ENCODE results near the gene PDE4D.
"Not testable (repeated sequence)": the region's sequence is repeated elsewhere in the genome, so short reads cannot be mapped to it uniquely, and the experiment has no call there.

PDE4D gene

DNA sequence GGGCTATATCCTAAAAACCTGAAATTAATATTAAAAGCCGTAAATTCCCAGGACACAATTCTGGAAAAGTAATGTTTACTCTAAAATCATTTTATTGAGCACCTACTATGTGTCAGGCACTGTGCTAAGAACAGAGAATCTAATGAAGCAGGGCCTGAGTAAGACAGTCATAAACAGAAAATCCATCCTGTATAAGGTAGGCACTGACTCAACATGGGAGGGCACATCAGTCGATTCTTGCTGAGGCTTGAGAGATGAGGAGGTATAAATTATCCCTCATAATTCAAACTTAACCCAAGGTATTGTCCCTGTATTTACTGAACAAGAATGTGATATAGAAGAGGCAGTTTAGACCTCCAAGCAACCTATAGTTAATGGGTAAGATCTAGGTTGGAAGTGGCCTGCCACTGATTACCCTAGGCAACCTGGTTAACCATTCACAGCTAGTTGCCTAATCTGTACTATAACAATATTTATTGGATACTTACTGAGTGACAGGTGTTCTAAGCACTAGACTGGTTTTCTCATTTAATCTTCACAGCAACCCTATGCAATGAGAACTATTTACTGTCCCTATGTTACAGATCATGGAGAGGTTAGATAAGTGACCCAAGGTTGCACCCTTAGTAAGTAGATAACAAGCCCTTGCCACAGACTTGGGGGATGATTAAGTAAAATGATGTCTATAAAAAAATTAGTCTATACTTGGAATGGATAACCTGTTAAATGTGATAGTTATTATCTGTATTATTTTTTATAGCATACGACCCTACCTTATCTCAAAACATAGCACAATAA, 317.7 kb downstream of the PDE4D start:
- no peak for DNase-seq

DNA sequence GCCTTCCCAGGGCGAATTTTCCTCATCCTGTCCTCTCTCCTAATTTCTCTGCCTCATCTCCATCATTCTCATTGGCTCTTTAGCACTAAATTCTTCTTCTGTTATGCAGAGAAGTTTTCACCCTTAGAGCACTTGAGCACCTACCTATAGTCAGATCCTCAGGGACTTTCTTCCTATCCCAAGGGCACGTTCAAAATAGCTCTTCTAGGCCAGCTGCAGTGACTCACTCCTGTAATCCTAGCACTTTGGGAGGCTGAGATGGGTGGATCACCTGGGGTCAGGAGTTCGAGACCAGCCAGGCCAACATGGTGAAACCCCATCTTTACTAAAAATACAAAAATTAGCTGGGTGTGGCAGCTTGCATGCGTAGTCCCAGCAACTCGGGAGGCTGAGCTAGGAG, 320.0 kb downstream of the PDE4D start:
- DNase-seq, result not testable (repeated sequence)

DNA sequence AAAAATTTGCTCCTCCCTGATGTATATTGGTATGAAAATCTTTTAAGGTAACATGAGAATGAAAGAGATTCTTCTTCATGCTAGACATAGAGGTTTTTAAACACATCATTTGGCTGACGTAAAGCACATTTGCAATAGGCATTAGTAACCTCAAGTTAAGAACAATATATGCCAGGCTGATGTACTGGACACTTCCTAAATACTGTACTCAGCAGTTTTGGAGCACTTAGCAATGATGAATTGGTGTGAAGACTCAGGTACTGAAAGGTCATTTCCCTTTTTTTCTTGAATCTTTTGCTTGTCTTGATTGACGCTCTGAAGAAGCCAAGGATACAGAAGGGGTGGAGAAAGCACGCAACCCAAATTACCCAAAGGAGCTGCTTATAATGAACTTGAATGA, 322.5 kb downstream of the PDE4D start:
- no peak for DNase-seq

DNA sequence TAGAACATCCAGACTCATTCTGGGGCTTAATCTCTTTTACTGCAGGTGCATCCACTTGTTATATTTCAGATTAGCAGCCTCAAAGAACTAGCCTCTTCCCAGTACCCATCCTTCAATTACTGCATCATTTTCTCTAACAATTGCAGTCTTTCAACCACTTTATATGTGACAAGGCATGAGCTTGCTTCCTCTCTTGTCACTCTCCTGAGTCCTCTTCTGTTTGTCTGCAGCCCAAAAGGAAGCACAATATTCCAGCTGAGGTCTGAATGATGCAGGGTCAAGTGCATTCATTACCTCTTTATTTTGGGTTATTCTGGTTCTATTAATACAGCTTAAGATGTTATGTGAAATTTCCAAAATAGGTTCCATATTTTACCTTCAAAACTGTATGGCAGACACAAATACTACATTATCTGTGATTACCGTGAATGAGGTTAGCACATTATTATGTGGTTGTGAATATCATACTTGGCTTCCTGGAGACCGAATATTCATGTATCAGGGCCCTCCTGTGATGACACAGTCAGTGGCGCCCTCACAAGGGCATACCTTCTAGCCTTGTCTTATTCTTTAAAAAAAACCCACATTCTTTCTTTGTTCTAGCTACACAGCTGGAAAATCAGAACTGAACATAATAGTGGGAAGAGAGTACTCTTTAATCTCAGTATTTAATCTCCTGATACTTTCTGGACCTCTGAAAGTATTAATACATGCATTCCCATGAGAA, 323.8 kb downstream of the PDE4D start:
- no peak for DNase-seq

DNA sequence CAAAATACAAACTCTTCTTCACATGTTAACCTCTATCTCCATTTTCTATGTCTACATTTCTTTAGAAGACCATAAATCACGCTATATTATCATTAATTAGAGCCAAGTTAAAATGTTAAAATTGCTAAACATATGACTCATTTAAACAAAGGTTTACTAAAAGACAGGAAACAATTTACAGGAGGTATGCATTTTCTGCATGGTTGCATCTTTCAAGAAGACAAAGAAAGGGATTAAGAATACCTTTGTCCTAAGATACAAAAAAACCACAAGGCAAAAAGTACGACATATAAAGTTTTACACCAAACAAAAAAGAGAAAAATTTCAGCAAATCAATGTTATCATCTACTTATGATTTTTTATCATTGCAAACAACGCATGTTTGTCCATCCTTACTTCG, 324.4 kb downstream of the PDE4D start:
- no peak for DNase-seq

DNA sequence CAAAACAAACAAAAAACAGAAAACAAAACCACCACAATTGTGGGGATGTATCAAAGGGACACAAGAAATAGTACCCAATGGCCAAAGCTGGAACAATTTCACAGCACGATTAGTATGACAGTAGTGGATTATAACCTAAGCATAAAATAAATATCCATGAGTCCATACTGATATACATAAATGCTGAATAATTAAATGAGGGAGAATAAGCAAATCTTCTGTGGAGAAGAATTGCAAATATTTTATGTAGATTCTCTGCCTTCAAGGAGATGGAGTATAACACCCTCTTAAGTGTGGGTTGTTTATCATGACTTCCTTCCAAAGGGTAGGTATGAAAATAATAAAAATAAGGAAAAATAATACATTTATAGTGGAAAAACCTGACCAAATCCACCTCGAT, 325.4 kb downstream of the PDE4D start:
- no peak for DNase-seq

DNA sequence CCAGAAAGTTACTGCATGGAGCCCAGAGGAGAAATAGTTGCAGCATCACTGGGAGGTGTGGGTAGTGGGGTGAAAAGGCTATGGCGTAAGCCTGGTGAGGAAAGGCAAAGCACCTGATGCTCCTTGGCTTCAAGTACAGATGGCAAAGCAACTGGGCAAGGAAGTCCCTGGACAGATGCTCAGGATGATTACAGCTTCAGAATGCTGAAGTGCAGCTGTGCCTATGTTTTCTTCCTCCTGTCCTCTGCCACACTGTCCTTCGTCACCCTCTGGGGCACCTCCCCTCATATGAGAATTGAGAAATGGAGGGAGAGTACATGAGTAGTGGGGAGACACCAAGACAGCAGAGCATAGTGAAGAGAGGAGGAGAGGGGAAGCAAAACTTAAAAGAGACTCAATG, 328.0 kb downstream of the PDE4D start:
- DNase-seq, result no peak

DNA sequence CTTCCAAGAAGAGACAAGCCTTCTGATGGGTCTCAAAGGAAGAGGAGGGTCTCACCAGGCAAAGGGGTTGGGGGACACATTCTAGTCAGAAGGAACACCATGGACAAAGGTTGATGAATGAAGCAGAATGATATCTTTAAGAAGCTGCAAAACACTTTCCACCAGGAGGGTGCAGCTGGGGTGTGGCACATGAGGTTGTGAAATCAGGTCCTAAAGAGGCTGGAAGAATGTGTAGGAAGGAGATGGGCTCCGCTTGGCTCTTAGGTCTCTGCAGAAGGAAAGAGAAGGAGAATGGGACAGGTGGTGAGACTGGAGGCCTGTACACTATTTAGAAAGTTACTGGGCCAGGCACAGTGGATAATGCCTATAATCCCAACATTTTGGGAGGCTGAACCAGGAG, 328.6 kb downstream of the PDE4D start:
- no peak for DNase-seq

DNA sequence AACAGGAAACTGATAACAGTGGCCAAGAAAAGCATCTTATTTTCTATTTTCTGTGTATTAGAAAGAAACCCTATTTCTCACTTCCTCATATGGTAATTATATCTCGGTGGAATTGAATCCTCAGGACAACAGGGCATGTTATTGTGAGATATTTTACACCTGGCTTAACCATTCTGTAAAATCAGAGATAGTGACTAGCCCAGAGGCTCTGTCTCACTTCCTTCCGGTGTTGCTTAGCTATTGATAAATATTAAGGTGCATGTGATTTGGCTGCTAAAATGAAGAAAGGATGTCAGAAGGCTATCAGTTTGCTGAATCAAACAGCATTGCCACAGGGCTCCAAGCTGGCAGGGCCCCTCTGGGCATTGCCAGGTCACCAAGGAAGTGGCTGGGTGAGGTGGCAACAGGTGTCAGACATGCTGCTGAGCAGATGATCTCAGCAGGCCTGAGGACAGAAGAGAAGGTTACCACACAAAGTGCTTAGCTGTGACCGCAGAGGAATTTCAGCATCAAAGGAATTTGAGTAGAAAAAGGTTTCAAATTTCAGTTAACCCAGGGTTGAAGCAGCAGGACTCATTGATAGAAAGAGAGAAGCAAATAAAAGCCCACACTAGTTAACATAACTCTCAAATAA, 330.7 kb downstream of the PDE4D start:
- DNase-seq, result no peak

DNA sequence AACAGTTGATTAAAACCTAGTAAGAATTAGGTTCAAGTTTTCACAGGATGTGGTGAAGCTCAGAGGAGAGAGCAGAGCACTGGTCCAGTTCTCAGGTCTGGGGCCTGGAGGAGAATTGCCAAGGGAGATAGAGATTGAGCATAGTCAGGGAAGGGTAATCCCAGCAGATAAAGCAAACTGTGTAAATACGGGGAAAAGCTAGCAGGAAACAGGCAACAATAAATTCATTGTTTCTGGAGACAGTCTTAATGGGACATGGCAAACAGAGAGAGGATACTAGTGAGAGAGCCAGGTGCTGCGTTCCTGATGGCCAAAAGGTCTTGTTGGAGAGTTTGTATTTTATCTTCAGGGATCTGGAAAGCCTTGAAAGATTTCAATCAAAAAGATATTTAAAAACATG, 333.0 kb downstream of the PDE4D start:
- DNase-seq, result no peak

DNA sequence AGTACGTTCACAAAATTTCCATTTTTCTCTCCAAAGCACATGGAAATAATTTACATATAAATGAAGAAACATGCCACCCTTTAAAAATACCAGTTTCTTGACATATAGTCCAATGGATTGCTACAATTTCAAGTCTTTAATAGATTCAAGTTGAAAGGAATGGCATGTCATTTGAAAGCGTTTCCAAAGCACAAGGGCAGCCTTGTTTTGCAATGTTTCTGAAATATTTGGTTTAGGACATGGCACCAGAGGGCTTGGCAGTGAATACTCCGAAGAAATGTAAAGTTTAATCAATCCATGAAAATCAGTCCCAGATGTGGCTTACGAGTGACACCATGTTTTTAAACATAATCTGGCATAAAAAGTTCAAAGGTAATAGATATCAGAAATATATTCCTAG, 333.7 kb downstream of the PDE4D start:
- DNase-seq, result no peak

DNA sequence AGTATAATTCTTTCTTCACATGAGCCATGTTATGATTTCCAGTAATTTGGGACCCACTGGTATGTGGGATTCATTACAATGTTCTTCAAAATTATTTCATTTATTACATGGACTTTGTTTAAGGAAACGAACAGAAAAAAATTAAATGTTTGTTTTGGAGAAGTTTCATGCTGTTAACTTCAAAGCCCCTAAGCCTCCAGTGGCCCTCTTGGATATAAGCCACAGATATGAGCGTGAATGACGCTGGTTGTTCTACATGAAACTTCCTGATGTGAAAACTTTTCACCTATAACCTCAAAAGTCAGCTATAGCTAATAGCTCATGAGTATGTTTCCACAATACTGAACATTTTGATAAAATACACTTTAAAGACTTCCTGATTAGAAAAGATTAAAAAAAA, 334.2 kb downstream of the PDE4D start:
- no peak for DNase-seq

DNA sequence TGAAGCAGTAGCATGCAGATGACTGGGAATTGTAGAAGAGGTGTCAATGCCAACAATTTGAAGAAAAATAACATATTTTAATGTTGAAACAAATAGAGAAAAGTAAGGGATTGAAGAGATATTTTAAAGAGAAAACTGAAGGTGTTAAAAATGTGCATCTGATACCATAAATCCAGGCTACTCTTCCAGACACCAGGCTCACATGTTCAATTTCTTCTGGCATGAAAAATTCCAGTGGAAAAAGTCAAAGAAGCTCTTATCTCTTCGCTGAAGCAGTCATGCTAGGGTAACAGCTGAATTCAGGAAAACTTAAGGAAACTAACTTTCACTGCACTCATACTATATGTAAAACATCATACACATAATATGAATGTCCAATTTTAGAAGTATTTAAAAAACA, 335.0 kb downstream of the PDE4D start:
- no peak for DNase-seq

DNA sequence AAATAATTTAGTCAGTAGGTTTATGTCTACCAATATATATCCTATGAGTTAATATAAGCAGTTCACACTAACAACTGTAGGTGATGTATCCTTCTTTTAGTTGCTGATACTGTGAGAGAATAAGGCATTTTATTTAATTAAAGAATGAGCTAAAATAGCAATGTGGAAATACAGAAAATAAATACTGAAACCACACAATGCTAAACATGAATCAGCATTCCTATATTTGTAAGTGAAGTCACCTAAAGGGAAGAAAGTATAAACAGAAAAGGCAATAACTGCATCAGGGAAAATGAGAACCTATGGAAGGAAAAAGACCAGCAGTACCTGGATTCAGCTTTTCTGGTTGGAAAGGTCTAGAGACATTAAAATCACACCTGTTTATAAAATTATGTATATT, 336.0 kb downstream of the PDE4D start:
- no peak for DNase-seq

DNA sequence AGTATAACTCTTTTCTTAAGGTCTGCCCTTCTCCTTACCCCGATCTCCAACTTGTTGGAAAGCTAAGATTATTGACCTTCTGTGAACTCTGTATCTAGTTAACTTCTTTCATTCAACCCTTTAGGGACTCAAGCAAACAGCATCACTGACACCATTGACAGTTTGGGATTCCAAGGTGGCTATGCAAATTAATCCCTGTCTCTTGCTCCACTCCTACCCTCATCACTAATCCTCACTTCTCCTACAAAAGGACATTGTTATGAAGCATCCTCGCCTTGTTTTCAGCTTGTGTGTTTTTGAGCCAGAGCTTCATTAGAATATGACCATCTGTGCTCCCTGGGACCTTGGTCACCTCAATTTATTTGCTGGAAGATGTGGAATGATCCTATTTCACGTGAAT, 337.9 kb downstream of the PDE4D start:
- no peak for DNase-seq

DNA sequence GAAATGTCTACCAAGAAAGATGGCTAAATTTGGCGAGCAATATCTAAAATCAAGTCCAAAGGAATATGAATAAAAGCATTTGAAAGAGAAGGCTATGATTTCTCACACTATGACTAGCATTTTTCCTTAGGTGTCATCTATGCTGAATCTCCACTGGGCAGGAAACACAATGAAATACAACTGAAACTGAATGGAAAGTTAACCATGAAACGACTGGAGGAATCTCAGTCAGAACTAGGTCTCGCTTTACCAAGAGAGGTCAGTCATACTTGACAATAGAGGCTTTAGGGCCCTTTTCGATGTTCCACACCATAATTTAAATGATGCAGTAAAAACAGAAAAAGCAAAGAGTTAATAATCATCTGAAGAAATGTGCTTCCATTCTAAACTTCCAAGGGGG, 339.0 kb downstream of the PDE4D start:
- no peak for DNase-seq

DNA sequence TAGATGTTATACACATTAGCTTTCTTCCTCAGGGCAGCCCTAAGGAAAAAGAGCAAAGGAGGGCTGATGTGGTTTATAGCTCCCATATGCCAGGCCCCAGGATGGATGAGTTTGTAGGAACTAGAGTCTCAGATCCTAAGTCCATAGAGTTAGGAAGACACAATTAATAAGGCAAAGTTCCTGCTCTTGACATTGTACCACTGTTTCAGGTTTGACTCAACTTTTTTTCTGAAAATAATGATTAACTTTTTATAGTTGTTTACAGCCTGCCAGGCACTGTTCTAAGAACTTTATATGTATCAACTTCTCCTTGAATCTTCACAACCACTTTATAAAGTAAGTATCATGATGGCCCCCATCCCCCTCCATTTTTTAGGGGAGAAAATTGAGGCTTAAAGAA, 339.5 kb downstream of the PDE4D start:
- no peak for DNase-seq

DNA sequence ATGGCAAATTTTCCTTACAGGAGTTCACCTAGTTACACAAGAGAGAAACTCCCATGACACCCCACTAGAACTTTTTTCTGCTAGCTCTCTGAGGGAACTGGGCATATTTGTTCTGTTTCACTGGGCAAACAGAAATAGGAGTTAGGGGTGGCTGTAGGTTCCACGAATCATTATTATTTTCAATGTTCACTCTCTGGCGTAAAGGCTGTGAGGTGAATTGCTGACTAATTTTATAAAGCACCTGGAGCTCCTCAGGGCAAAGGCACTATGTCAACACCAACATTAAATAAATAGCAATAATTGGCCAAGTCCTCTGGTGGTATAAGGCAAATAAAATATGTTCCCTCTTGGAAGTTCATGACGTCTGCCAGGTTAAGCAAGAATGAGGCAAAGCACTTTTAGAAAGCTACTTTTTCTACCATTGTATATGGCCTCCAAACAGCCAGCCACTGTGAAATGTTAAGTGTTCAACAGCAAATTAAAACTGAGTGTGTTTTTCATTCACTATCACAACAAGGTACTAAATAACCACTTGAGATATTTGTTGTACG, 344.6 kb downstream of the PDE4D start:
- DNase-seq, result no peak

DNA sequence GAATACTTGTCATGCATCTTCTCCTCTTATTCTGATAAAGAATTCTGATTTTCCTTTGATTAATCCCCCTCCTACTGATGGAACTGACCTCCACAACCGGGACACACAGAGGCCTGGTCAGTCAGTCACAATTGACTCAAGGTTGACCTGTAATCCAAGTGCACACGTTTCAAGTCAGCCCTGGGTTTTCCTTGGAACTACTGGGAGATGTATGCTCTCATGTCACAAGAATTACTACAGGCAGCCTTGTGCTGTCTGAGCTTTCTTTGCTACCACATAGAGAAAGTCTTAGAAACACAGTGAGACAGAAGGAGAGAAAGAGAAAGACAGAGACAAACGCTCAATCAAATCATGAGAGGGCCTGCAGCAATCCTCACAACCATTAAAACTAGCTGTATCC, 345.8 kb downstream of the PDE4D start:
- no peak for DNase-seq

DNA sequence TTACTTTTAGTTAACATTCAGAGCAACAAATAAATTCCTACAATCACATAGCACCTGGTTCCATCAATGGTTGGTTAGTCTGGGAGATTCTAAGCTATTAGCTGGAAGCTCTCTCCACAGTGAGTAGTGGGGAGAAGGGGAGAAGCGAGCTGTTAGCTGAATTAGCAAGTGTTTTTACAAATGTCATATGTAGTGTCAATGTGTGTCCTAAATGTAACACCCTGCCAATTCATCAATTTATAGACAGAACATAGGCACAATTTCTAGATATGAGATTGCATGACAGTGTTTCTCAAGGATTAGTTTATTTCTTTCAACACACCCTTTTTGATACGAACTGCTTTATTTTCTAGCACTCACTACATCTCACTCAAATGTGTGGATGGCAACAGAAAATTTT, 349.0 kb downstream of the PDE4D start:
- DNase-seq, result no peak

DNA sequence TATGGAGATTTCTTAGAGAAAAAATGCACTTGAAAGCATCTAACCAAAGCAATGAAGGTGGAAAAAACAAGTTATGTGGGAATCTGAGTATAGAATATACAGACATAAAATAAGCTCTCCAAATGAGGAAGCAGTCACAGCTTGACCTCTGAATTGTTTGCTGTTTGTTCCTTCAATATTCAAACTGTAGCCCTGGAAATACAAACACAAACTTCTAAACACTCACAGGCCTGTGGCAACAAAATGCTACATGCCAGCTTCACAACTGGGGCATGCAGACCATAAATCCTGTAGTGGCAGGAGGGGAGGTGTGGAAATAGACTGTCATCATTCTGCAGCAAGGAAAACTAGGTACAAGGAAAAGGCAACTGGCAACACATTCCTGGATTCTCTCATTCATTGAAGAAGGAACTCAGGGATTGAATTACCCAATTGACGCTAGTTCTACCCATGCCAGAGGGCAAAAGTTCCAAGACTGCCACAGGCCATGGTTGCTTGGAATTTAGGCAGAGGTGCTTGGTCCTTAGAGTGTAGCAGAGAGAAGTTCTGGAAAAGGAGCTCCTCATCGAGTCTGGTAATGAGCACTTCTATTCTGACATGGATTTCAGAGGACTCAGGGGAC, 349.6 kb downstream of the PDE4D start:
- peak; percentile 31 for DNase-seq

DNA sequence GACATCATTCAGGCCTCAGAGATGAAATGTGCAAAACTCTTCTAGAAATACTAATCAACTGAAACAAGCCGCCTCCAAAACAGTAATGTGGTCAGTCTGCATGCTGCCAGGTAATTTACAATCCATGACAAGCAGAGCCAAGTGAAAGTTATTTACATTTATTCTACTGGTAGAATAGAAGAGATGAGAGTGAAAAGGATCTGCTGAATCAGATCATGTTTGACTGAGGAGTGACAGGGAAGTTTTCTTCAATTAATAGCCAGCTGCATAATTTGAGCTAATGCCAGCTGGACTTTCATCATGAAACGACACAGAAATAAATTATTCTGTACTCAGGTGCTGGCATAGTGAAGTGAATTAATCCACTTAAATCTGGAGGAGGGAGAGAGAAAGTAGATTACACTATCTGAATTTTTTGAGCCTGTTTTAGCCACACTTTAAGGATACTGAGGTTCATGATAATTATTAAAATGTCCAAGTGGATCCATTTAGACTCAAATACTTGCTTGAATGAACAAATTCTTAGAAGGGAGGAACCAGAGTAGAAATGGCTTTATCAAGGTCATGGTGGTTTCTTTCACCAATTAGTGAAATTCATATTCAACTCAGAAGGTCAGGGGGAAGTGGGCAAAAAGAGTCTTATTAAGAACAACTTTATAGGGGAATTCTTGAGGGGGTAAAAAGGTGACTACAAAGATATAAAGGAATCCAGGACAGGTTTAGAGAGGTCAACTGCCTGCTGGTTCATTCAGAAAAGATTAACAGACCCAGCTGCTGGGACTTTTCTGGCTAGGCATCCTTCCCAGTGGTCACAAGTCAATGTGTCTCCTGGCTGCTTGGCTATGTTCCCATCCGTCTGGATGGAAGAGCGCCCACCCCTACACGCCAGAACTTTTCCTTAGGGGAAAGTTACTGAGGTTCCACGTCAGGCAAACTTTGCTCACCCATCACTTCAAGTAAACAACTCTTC, 350.4 kb downstream of the PDE4D start:
- DNase-seq, result peak; percentile 72

Measured in right hindlimb (tissue), 1 donor.